A673 (cell line): ENCODE data around the gene TMEM87A. TPM values are rescaled to one million over a fixed set of nuclear protein-coding genes. Genes with fewer than 3 reads are reported as not detected.

ENCODE experiments used
- BruUV-seq: library from RNA; stranded (reverse); fragments of 400-500 nt; replicated peaks from 2 replicates; lab custom pipeline; 2021; lab: Mats Ljungman, UMichigan
- CTCF ChIA-PET: fragments of 300-600 bp; sonication (Branson Sonifier 250); formaldehyde crosslinking; loops from one replicate; lab custom pipeline; 2022; ENCODE audit warnings: antibody characterized with exemption; lab: Charles Lee
- POLR2A ChIA-PET: fragments of 300-600 bp; sonication (Branson Sonifier 250); formaldehyde crosslinking; loops from one replicate; lab custom pipeline; 2022; ENCODE audit warnings: antibody characterized with exemption; ENCODE audit not compliant: low non-redundant PET; lab: Charles Lee
- DNase-seq: peaks from one replicate; pipeline ENCODE4 v3.0.0-alpha.2; 2015; ENCODE audit warnings: low spot score
- H3K27ac ChIP-seq: fragments of 200-600 bp; sonication (generic); 2 replicates; pipeline ENCODE4 v1.5.1; 2016; ENCODE audit warnings: mixed run types, low read depth, mild to moderate bottlenecking, mixed read lengths, antibody characterized with exemption, low read length; ENCODE audit not compliant: poor library complexity, severe bottlenecking
- H3K27me3 ChIP-seq: fragments of 200-600 bp; sonication (generic); replicated peaks from 2 replicates; pipeline ENCODE4 v1.6.1; 2017; ENCODE audit warnings: mixed run types, low read depth, mild to moderate bottlenecking, mixed read lengths, antibody characterized with exemption, low read length; ENCODE audit not compliant: insufficient read depth, poor library complexity
- H3K36me3 ChIP-seq: fragments of 200-600 bp; sonication (generic); 2 replicates; pipeline ENCODE4 v1.6.1; 2016; ENCODE audit warnings: mixed run types, mild to moderate bottlenecking, mixed read lengths, antibody characterized with exemption, low read length; ENCODE audit not compliant: insufficient read depth, poor library complexity, severe bottlenecking
- H3K4me1 ChIP-seq: fragments of 200-600 bp; sonication (generic); 2 replicates; pipeline ENCODE4 v1.6.1; 2017; ENCODE audit warnings: mixed run types, mild to moderate bottlenecking, mixed read lengths, antibody characterized with exemption, low read length; ENCODE audit not compliant: insufficient read depth, poor library complexity, severe bottlenecking
- H3K4me3 ChIP-seq: fragments of 200-600 bp; sonication (generic); 2 replicates; pipeline ENCODE4 v1.5.1; 2016; ENCODE audit warnings: low read depth, mixed run types, mild to moderate bottlenecking, mixed read lengths, low read length; ENCODE audit not compliant: poor library complexity, severe bottlenecking
- H3K9me3 ChIP-seq: fragments of 200-600 bp; sonication (generic); 2 replicates; pipeline ENCODE4 v1.6.1; 2016; ENCODE audit warnings: mixed run types, low read depth, mild to moderate bottlenecking, mixed read lengths, antibody characterized with exemption, low read length; ENCODE audit not compliant: poor library complexity, severe bottlenecking
- CTCF ChIP-seq: fragments of 300-800, 200-600 bp; sonication (generic); conservative IDR thresholded peaks from 2 replicates; pipeline ENCODE4 v1.5.1; 2017; ENCODE audit warnings: low read depth, mild to moderate bottlenecking, antibody characterized with exemption, low read length, moderate library complexity, mixed read lengths
- EZH2 ChIP-seq: fragments of 200-600 bp; sonication (generic); IDR thresholded peaks from 2 replicates; pipeline ENCODE4 v1.6.1; 2017; ENCODE audit warnings: borderline replicate concordance, low read depth, mild to moderate bottlenecking, mixed read lengths, antibody characterized with exemption, low read length; ENCODE audit not compliant: poor library complexity, severe bottlenecking
- intact Hi-C: fragments of 100-400 bp; cut with micrococcal nuclease; formaldehyde crosslinking; loops from one replicate; pipeline ENCODE4 v1.10.0; 2022; ENCODE audit not compliant: unreplicated experiment
- total RNA-seq: library from RNA; stranded (reverse); gene quantifications from 2 replicates; pipeline ENCODE4 v1.2.3, GENCODE V29; 2021

The TMEM87A gene
- total RNA-seq, 1 experiment from 2014 or later: 53.4 TPM

- Histone ChIP-seq H3K9me3 (peaks cover 19% of the 10 kb centered on the region), H3K27ac (no peak overlapping the region), H3K4me3 (no peak overlapping the region), H3K36me3 (peaks cover 62% of the 10 kb centered on the region), H3K27me3 (no peaks in the 10 kb centered on the region), H3K4me1 (no peaks in the 10 kb centered on the region)
- no TSS peak for BruUV-seq
- intact Hi-C loops: no loop called here
- no peak for DNase-seq
- TF ChIP-seq CTCF: no peak
- TF ChIP-seq EZH2: no peak
- ChIA-PET POLR2A (no interaction called here), CTCF (no interaction called here)
Measured at GRCh38 chr15:42253300-42253699, 19.9 kb downstream of the TMEM87A start.

GRCh38 chr15:42240823-42241222 lies 32.4 kb downstream of the TMEM87A start:
- POLR2A ChIA-PET: no interaction called here
- H3K36me3 ChIP-seq: peaks cover 35% of the 10 kb centered on the region
- H3K4me3 ChIP-seq: no peak overlapping the region
- no peak for DNase-seq
- no peak overlapping the region for H3K27ac ChIP-seq
- H3K27me3 ChIP-seq: no peaks in the 10 kb centered on the region
- intact Hi-C loops: no loop called here
- H3K9me3 ChIP-seq: no peaks in the 10 kb centered on the region
- BruUV-seq: no TSS peak
- TF ChIP-seq EZH2 (no peak), CTCF (no peak)
- no peaks in the 10 kb centered on the region for H3K4me1 ChIP-seq
- CTCF ChIA-PET: no interaction called here

GRCh38 chr15:42239528-42240182 lies 33.6 kb downstream of the TMEM87A start:
- H3K4me1 ChIP-seq: no peaks in the 10 kb centered on the region
- DNase-seq: no peak
- no peak overlapping the region for H3K27ac ChIP-seq
- ChIA-PET CTCF (no interaction called here), POLR2A (no interaction called here)
- H3K9me3 ChIP-seq: no peaks in the 10 kb centered on the region
- intact Hi-C loops: no loop called here
- H3K27me3 ChIP-seq: no peaks in the 10 kb centered on the region
- H3K4me3 ChIP-seq: no peak overlapping the region
- no peak for TF ChIP-seq EZH2
- TF ChIP-seq CTCF: no peak
- no TSS peak for BruUV-seq
- peaks cover 41% of the 10 kb centered on the region for H3K36me3 ChIP-seq
